Pons (tissue), 1 donor: ENCODE results near the gene DNAJA2.
A peak's percentile ranks its signal among the peaks of the same experiment; 100 is the strongest.
"Not testable (repeated sequence)": the region's sequence is repeated elsewhere in the genome, so short reads cannot be mapped to it uniquely, and the experiment has no call there.

Experiments
- DNase-seq: peaks from one replicate; pipeline ENCODE4 v3.0.0-alpha.2; 2016; ENCODE audit warnings: low spot score

Gene DNAJA2

GRCh38 chr16:46973207-46973995 is at the start of gene DNAJA2:
TSS of gene DNAJA2 (minus strand) at chr16:46973674. CDS start at chr16:46973572, 102 bp downstream.
- peak; percentile 85 for DNase-seq

- peak; percentile 44 for DNase-seq
Measured at GRCh38 chr16:47019568-47019967, 46.1 kb upstream of the DNAJA2 start.

GRCh38 chr16:47018223-47018891 is 44.9 kb upstream of the DNAJA2 start:
- DNase-seq = no peak

GRCh38 chr16:47017636-47018035 is 44.2 kb upstream of the DNAJA2 start:
- no peak for DNase-seq

- peak; percentile 22 for DNase-seq
Measured at GRCh38 chr16:47016700-47017133, 43.2 kb upstream of the DNAJA2 start.

GRCh38 chr16:47013910-47014309 is 40.4 kb upstream of the DNAJA2 start:
- DNase-seq = no peak

- no peak for DNase-seq
Measured at GRCh38 chr16:47013172-47013571, 39.7 kb upstream of the DNAJA2 start.

GRCh38 chr16:47010812-47011211 is 37.3 kb upstream of the DNAJA2 start:
- DNase-seq = not testable (repeated sequence)

- DNase-seq = no peak
Measured at GRCh38 chr16:47008612-47009011, 35.1 kb upstream of the DNAJA2 start.

GRCh38 chr16:47008174-47008573 is 34.7 kb upstream of the DNAJA2 start:
- DNase-seq = no peak

GRCh38 chr16:47004652-47005051 is 31.2 kb upstream of the DNAJA2 start:
- DNase-seq = no peak

GRCh38 chr16:47000066-47000465 is 26.6 kb upstream of the DNAJA2 start:
- not testable (repeated sequence) for DNase-seq

GRCh38 chr16:46997844-46998243 is 24.4 kb upstream of the DNAJA2 start:
- no peak for DNase-seq

GRCh38 chr16:46996952-46997458 is 23.5 kb upstream of the DNAJA2 start:
- no peak for DNase-seq

GRCh38 chr16:46996391-46996790 is 22.9 kb upstream of the DNAJA2 start:
- DNase-seq = no peak

GRCh38 chr16:46991729-46992704 is 18.5 kb upstream of the DNAJA2 start:
- DNase-seq = no peak

GRCh38 chr16:46986896-46987295 is 13.4 kb upstream of the DNAJA2 start:
- DNase-seq = no peak

- DNase-seq = no peak
Measured at GRCh38 chr16:46986438-46986837, 13.0 kb upstream of the DNAJA2 start.

- DNase-seq = no peak
Measured at GRCh38 chr16:46982335-46982734, 8.9 kb upstream of the DNAJA2 start.

- no peak for DNase-seq
Measured at GRCh38 chr16:46980926-46981325, 7.5 kb upstream of the DNAJA2 start.

- no peak for DNase-seq
Measured at GRCh38 chr16:46976550-46976949, 3.1 kb upstream of the DNAJA2 start.

GRCh38 chr16:46975908-46976470 is 2.5 kb upstream of the DNAJA2 start:
- DNase-seq = no peak
